IPS-18a (cell line): Measurements from ENCODE around the gene PKIG.

ENCODE experiments used
- H3K27ac ChIP-seq: one replicate; pipeline ENCODE4 v1.5.1; 2013; ENCODE audit warnings: low read length
- H3K27me3 ChIP-seq: one replicate; pipeline ENCODE4 v1.6.1; 2013; ENCODE audit warnings: mild to moderate bottlenecking, low read length; ENCODE audit not compliant: control insufficient read depth, insufficient read depth
- H3K36me3 ChIP-seq: one replicate; pipeline ENCODE4 v1.6.1; 2013; ENCODE audit warnings: low read depth, low read length; ENCODE audit not compliant: control insufficient read depth
- H3K4me1 ChIP-seq: one replicate; pipeline ENCODE4 v1.6.1; 2013; ENCODE audit warnings: low read depth, low read length; ENCODE audit not compliant: control insufficient read depth
- H3K4me3 ChIP-seq: one replicate; pipeline ENCODE4 v1.5.1; 2013; ENCODE audit warnings: low read length
- H3K9ac ChIP-seq: one replicate; pipeline ENCODE4 v1.6.1; 2013; ENCODE audit warnings: mild to moderate bottlenecking, low read length, moderate library complexity
- H3K9me3 ChIP-seq: one replicate; pipeline ENCODE4 v1.6.1; 2013; ENCODE audit warnings: low read depth, low read length; ENCODE audit not compliant: control insufficient read depth

The PKIG gene

DNA sequence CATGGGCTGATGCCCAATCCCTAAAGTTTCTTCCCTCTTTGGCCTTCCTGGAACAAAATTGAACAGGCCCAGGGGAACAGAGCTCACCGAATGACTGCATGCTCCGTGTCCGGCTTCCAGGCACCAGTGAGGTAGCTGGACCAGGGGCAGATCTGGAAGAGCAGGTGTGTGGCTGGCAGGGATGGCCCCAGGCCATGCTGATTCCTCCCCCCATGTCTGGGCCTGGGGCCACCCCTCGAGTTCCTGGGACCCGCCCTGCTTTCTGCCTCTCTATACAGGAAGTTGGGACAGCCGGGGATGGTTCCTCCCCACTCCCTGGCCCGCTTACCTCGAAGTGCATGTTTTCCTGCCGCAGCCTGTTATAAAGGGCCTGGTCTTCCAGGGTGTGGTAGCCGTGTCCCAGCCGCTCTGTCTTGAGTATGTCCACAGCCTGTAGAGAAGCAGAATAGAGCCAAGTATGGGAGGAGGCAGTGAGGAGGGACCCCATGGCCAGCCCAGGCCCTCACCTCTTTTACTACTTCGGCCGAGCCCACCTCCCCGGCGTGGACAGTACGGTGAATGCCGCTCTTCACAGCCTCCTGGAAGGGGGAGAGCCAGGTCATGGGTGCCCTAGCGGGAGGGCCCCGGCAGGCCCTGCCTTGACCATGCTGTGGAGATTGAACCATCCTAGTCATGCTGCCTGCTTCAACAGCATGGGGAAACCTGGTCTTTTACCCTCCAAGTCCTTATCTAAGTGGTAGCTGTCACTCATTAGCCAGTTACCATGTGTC is 40.3 kb downstream of the PKIG start:
- no peaks in the 10 kb centered on the region for H3K9me3 ChIP-seq
- H3K36me3 ChIP-seq, result peaks cover 10% of the 10 kb centered on the region
- no peak overlapping the region for H3K4me3 ChIP-seq
- no peak overlapping the region for H3K9ac ChIP-seq
- H3K27ac ChIP-seq, result no peak overlapping the region
- peaks cover 4% of the 10 kb centered on the region for H3K4me1 ChIP-seq
- peaks cover 6% of the 10 kb centered on the region for H3K27me3 ChIP-seq

DNA sequence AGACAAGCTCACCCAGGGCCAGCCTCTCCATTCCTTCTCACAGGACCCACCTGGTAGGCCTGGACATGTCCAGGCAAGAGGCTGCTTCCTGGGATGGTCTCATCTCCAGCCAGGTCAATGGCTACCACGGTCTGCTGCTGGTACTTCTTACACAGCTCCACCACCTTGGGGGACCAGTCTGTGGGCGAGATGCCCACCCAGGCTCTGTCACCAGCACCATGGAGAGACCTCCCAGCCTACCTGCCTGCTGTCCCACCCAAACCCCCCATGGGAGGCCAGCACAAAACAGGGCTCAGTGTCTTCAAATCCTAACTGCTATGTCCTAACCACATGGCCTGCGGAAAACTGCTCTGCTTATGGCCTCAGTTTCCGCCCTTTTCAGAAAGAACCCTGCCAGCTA is 41.8 kb downstream of the PKIG start:
- H3K9me3 ChIP-seq, result no peaks in the 10 kb centered on the region
- H3K27ac ChIP-seq, result no peak overlapping the region
- H3K36me3 ChIP-seq, result peaks cover 10% of the 10 kb centered on the region
- H3K27me3 ChIP-seq, result no peaks in the 10 kb centered on the region
- H3K4me3 ChIP-seq, result no peak overlapping the region
- H3K4me1 ChIP-seq, result no peaks in the 10 kb centered on the region
- no peak overlapping the region for H3K9ac ChIP-seq

DNA sequence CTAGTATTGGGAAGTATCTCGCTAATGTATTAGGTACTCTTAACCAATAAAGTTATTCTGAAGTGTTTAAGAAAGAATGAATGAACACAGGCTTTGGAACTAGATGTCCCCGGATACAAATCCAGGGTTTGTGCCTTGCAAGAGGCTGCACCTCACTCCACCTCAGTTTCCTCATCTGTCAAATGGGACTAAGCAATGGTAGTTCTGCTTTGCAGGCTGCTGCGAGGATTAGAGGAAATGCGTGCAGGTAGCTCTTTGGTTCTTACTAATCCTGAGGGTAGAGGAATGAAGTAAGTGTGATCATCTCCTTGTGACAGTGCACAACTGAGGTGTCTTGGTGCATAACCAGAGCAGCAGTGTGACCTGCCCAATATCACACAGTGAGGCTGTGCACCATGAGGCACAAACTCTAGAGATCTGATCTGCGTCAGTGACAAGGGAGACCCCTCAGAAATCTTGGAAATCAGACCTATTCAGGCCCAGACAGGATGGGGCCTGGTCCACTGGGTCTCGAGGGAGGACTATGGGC is 42.4 kb downstream of the PKIG start:
- H3K27ac ChIP-seq, result no peak overlapping the region
- no peak overlapping the region for H3K4me3 ChIP-seq
- H3K36me3 ChIP-seq, result peaks cover 4% of the 10 kb centered on the region

DNA sequence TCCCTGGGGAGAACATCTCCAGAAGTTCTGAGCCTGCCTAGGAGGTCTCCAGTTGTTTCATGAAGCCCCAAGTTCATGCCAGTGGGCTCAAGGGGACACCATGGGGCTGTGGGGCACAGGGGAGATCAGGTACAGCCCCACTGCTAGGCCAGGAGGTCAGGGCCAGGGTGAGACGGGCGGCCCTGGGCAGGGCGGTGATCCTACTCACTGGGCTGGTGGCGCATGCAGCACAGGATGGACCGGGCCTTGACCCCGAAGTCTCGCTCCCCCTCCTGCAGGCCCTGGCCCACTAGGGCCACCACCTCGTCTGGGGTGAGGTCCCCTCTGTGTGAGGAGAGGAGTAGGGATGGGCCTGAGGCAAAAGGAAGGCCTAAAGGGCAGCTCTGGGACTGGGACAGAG is 43.0 kb downstream of the PKIG start:
- Histone ChIP-seq H3K4me1 (peaks cover 2% of the 10 kb centered on the region), H3K9me3 (no peaks in the 10 kb centered on the region), H3K4me3 (no peak overlapping the region), H3K36me3 (peaks cover 1% of the 10 kb centered on the region), H3K27ac (no peak overlapping the region), H3K27me3 (no peaks in the 10 kb centered on the region), H3K9ac (no peak overlapping the region)

More for the DNA sequence above, 42.4 kb downstream of the PKIG start:
- Histone ChIP-seq H3K4me1 (no peaks in the 10 kb centered on the region), H3K27me3 (no peaks in the 10 kb centered on the region), H3K9me3 (no peaks in the 10 kb centered on the region), H3K9ac (no peak overlapping the region)

DNA sequence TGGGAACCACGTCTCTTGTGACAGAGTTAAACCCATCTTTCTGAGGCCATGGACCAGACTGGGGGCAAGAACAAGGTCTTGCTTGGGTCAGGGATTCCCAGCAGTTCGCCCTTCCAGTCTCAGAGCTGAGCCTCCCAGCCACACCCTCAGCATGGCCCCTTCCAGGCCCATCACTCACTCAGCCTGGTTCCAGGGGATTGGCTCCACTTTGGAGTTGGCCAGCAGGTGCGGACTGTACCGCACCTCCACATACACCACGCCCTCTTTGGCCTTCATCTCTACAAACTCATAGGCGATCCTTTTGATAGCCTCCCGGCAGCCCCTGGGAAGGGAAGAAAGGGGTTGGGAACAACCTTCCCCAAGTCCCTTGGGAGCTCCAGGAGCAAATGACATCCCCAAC is 43.9 kb downstream of the PKIG start:
- H3K4me1 ChIP-seq, result peaks cover 4% of the 10 kb centered on the region
- H3K27me3 ChIP-seq, result no peaks in the 10 kb centered on the region
- no peaks in the 10 kb centered on the region for H3K36me3 ChIP-seq
- no peak overlapping the region for H3K9ac ChIP-seq
- H3K27ac ChIP-seq, result no peak overlapping the region
- no peaks in the 10 kb centered on the region for H3K9me3 ChIP-seq
- no peak overlapping the region for H3K4me3 ChIP-seq

DNA sequence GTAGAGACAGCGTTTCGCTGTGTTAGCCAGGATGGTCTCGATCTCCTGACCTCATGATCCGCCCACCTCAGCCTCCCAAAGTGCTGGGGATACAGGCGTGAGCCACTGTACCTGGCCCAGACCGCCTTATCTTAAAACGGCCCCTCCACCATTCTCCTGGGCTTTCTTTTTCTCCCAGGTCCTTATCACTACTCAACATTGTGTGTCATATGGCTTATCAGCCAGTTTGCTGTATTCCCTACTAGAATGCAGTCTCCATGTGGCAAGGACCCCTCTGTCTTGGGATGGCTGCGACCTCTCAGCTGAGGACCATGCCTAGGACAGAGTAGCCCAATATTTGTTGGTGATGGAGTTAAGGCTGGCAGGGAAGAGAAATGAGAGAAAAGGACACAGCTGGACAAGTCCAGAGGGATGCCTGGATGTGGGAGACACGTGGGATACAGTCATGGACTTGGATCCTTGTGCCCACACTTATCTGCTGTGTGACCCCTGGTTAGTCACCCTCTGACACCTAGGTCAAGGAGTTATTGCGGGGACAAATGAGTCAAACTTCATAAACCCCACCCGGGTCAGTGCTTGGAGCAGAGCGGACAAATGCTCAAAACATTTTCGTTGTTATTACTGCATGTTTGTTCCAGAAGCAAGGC is 45.1 kb downstream of the PKIG start:
- no peak overlapping the region for H3K9ac ChIP-seq
- no peak overlapping the region for H3K4me3 ChIP-seq
- no peaks in the 10 kb centered on the region for H3K9me3 ChIP-seq
- H3K27ac ChIP-seq, result no peak overlapping the region
- peaks cover 4% of the 10 kb centered on the region for H3K4me1 ChIP-seq
- no peaks in the 10 kb centered on the region for H3K27me3 ChIP-seq
- H3K36me3 ChIP-seq, result no peaks in the 10 kb centered on the region

DNA sequence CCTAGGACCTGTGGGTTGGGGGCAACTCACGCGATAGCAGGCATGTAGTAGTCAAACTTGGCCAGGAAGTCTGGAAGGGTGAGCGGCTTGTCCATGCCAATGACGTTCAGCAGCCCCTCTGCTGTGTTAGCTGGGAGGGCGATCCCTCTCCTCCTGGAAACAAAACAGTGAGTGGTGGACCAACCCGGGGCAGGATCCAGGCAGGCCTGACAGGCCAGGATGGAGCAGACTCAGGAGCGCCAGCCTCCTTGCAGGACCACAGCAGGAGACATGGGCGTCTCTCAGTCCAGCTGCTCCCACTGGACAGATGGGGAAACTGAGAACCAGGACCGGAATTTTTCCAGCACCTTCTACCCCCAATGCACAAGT is 46.6 kb downstream of the PKIG start:
- no peak overlapping the region for H3K4me3 ChIP-seq
- H3K9me3 ChIP-seq, result no peaks in the 10 kb centered on the region
- H3K9ac ChIP-seq, result no peak overlapping the region
- no peaks in the 10 kb centered on the region for H3K27me3 ChIP-seq
- no peaks in the 10 kb centered on the region for H3K36me3 ChIP-seq
- peaks cover 4% of the 10 kb centered on the region for H3K4me1 ChIP-seq
- H3K27ac ChIP-seq, result no peak overlapping the region

DNA sequence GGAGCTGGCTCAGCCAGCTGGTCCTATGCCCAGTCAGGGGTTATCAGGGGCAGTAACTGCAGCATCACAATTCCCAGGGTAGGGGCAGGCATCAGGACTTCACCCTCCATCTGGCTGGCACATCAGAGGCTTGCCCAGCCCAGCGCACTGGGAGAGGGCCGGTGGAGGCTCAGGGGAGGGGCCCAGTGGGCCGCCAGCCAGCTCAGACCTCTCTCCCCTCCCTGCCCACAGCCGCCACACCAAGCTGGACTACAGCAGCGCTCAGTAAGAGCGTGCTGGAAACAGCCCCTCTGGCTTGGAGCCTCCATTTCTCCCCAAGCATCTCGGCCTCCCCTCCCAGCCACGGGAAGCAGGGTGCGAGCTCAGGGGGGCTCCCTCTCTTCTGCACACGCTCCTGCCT is 47.2 kb downstream of the PKIG start:
- Histone ChIP-seq H3K36me3 (no peaks in the 10 kb centered on the region), H3K27me3 (no peaks in the 10 kb centered on the region)

DNA sequence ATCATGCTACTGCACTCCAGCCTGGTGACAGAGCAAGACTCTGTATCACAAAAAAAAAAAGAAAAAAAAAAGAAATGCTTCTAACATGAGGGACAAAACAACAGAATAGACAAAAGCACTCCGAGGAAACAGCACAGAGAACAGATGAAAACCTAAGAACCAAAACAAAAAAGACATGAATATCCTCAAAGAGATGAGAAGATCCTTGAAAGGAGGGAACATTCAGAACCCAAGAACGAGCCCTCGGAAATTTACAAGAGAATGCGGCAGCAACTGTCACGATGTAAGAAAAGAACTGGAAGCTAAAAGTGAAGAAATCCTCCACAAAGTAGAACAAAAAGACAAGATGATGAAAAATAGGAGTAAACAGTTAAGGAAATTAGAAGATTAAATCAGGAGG is 47.9 kb downstream of the PKIG start:
- no peaks in the 10 kb centered on the region for H3K9me3 ChIP-seq
- H3K27ac ChIP-seq, result no peak overlapping the region
- H3K4me3 ChIP-seq, result no peak overlapping the region
- H3K36me3 ChIP-seq, result no peaks in the 10 kb centered on the region
- H3K27me3 ChIP-seq, result no peaks in the 10 kb centered on the region
- H3K4me1 ChIP-seq, result peaks cover 4% of the 10 kb centered on the region
- H3K9ac ChIP-seq, result no peak overlapping the region

More for the DNA sequence above, 47.2 kb downstream of the PKIG start:
- no peak overlapping the region for H3K27ac ChIP-seq
- no peak overlapping the region for H3K4me3 ChIP-seq
- no peaks in the 10 kb centered on the region for H3K9me3 ChIP-seq
- peaks cover 4% of the 10 kb centered on the region for H3K4me1 ChIP-seq
- H3K9ac ChIP-seq, result no peak overlapping the region

DNA sequence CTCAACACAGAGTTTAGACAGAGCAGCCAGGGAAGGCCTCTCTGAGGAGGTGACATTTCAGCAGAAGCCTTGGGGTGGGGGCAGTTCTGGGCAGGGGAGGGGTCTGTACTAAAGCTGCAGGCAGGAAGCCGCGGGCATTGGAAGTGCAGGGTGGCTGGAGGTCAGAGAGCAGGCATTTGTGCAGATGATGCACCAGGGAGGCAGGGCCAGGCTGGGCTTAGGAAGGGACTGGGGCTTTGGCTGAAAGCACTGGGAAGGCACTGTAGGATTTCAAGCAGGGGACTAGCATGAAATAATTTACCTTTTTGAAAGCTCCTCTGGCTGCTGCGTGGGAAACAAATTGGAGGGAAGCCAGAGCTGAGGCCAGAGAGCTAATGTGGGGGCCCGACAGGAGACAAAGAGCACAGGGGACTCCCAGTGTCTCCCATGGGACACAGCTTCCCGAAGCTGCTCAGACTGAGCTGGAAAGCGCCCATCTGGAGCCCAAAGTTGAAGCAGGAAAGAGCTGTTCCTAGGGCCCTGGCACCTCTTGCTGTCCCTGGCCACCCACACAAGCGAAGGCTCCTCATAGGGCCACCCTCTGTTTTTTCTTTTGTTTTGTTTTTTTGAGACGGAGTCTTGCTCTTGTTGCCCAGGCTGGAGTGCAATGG is 49.8 kb downstream of the PKIG start:
- no peak overlapping the region for H3K9ac ChIP-seq
- H3K4me1 ChIP-seq, result peaks cover 4% of the 10 kb centered on the region
- H3K27me3 ChIP-seq, result no peaks in the 10 kb centered on the region
- H3K9me3 ChIP-seq, result no peaks in the 10 kb centered on the region
- H3K36me3 ChIP-seq, result no peaks in the 10 kb centered on the region
- H3K27ac ChIP-seq, result no peak overlapping the region
- no peak overlapping the region for H3K4me3 ChIP-seq

DNA sequence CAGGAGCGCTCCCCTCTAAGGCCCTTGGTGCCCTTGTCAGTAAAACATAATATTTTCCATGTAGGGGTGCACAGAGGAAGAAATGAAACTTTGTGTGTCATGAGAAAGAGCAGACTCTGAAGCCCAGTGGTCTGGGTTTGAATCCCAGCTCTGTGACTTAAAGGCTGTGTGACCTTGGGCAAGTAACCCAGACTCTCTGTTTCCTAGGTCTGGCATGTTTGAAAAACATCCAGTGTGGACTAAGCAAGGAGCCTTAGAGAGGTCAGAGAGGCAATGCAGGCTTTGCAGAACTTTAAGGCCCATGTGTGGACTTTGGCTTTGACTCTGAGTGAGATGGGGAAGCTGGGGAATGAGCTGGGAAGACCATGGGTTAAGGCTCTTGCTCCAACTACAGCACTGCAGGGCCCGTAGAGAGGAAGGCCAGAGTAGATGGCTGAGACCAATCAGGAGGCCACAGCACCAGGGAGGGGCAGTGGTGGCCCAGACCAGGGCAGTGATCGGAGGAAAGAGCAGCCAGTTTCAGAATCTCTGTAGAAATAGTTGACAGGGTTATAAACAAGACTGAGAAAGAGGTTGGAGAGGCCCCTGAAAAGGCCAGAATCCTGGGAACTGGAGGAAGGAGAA is 50.9 kb downstream of the PKIG start:
- Histone ChIP-seq H3K9ac (no peak overlapping the region), H3K4me3 (no peak overlapping the region), H3K27ac (no peak overlapping the region), H3K4me1 (peaks cover 4% of the 10 kb centered on the region), H3K36me3 (no peaks in the 10 kb centered on the region), H3K9me3 (no peaks in the 10 kb centered on the region), H3K27me3 (no peaks in the 10 kb centered on the region)
